WI38 (cell line): Measurements from ENCODE around the gene WDR37.

Experiments
- H3K4me3 ChIP-seq: 2 replicates; pipeline ENCODE4 v1.5.1; 2011; ENCODE audit warnings: low read depth, mild to moderate bottlenecking, control low read depth, low read length
- TF ChIP-seq, protein P1 (sequence below): IDR thresholded peaks from 2 replicates; pipeline ENCODE4 v1.5.1; 2012; ENCODE audit warnings: low read depth, mild to moderate bottlenecking, control low read depth, low read length

Gene WDR37

DNA sequence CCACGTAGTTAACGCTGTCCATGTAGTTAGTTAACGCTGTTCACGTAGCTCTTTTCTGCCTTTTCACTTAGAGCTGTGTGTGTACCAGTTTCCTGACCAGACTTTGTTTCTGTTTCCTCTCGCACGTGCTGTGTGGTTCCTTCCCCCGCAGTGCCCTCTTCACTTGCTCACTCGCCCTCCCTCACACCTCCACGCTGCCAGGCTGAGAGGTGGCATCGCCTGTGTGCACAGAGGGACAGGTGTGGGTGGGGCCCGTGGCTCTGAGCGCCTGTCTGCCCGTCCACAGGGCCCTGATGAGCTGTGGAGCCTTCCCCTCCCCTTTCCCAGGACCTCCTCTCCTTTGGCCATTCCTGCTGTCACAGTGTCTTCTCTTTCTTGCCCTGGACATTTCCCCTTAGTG is 30.6 kb downstream of the WDR37 start:
- TF ChIP-seq, protein P1, sequence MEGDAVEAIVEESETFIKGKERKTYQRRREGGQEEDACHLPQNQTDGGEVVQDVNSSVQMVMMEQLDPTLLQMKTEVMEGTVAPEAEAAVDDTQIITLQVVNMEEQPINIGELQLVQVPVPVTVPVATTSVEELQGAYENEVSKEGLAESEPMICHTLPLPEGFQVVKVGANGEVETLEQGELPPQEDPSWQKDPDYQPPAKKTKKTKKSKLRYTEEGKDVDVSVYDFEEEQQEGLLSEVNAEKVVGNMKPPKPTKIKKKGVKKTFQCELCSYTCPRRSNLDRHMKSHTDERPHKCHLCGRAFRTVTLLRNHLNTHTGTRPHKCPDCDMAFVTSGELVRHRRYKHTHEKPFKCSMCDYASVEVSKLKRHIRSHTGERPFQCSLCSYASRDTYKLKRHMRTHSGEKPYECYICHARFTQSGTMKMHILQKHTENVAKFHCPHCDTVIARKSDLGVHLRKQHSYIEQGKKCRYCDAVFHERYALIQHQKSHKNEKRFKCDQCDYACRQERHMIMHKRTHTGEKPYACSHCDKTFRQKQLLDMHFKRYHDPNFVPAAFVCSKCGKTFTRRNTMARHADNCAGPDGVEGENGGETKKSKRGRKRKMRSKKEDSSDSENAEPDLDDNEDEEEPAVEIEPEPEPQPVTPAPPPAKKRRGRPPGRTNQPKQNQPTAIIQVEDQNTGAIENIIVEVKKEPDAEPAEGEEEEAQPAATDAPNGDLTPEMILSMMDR, result no peak
- no peak overlapping the region for H3K4me3 ChIP-seq

DNA sequence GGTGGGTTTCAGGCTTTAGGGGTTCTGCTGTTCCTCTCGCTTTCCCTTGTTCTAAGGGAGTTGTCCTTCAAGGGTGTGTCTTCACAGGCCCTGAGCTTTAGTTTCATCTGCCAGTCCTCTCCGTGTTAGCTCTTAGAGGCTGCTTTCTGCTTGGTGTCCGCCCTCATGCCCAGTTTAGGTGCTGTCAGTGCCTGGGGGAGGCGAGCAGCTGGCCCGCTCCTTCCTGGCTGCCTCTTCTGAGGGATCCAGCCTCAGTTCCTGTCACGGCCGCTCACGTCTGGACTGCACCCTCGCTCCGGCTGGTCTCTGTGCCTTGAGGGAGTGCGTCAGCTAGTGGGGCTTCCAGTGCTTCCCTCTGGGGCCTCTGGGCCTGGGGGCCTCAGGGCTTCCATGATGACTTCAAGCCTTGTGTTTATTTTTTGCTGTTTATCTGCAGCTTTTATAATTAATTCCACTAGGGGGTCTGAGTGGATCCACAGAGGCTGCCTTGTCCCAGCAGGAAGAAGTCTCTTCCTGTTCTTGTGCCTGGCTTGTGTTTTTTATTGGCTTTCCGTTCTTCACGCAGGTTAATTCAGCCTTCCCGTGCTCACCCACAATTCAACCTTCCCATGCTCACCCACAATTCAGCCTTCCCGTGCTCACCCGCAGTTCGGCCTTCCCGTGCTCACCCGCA is 33.0 kb downstream of the WDR37 start:
- H3K4me3 ChIP-seq, result no peak overlapping the region
- TF ChIP-seq, protein P1, result no peak

DNA sequence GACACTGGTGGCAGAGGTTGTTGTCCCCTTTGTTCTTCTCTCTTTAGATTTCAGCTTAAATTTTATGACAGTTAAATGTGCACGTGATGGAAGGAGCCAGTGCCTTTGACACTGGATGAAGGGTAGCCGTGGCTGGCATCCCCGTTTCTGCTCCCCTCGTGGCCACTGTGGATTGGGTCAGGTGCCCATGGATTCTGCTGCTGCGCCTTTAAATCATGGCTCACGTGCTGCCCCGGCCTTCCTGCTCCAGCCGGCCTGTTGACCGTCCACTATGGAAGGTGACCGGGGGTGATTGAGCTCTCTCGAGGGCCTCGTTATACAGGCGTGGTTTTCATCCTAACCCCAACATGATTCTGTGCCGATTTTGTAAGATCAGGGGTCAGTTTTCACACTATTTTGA is 34.5 kb downstream of the WDR37 start:
- TF ChIP-seq, protein P1, result no peak
- H3K4me3 ChIP-seq, result no peak overlapping the region

DNA sequence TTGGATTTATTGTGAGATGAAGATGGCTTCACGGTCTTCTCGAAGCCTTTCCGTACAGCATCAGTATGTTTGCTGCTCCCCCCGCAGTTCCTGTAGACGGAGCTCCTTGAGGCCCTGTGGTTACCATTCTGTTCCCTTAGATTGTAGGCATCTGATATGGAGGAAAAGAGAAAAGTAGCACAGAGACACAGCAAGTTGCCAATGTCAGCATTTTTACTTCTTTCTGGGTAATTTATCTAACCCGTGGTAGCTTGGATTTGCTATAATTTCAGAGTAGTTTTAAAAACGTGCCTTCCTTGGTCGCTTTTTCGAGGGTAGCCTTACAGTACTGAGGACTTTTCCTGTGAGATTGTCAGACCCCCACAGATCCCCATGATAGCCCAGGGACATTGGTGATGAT is 37.5 kb downstream of the WDR37 start:
- H3K4me3 ChIP-seq, result no peak overlapping the region
- TF ChIP-seq, protein P1, result no peak

DNA sequence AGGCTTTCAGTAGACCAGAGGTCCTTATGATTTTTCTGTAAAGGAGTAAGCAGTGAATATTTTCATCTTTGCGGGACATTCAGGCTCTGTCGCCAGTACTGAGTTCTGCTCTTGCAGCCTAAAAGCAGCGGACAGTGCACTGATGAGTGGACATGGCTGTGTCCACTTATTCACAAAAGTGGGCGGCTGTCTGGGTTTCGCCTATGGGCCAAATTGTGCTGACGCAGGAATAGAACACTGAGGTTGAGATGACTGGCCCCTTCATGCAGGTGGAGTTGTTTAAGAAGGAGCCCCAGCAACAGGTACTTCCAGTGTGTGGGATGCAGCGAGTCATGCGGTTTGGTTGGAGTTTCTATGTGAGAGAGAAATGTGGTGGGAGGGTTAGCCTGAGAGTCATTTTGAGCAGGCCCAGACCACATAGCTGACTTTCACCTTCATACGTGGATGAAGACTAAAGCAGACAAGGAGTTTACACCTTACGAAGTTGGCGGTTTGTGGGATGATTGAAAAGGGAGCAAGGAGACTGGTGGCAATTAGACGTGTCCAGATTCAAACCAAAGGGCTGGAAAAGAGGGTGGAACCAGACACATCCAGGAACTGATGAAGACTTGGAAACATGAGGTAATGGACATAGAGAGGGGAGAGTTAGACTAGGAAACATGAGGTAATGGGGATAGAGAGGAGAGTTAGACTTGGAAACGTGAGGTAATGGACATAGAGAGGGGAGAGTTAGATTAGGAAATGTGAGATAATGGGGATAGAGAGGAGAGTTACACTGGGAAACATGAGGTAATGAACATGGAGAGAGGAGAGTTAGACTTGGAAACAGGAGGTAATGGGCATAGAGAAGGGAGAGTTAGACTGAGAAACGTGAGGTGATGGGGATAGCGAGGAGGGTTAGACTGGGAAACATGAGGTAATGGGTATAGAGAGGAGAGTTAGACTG is 38.2 kb downstream of the WDR37 start:
- no peak overlapping the region for H3K4me3 ChIP-seq
- TF ChIP-seq, protein P1, result no peak

DNA sequence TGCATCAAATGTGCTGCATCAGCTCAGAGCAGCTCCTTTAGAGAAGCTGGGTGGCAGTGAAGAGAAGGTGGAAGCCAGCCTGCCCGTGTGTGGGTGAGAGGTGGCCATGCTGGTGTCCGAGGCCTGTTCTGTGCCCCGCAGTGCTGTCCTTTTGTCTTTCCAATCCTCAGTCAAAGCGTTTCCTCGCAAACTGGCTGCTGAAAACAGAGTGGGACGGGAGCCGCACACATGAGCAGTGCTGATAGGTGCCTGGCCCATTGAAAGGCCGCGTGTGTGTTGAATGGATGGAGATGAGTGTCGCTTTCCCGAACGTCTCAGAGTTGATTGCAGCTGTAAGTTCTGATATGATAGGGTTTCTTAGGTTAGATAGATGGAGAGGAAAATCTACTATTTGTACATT is 39.3 kb downstream of the WDR37 start:
- no peak overlapping the region for H3K4me3 ChIP-seq
- TF ChIP-seq, protein P1, result no peak

DNA sequence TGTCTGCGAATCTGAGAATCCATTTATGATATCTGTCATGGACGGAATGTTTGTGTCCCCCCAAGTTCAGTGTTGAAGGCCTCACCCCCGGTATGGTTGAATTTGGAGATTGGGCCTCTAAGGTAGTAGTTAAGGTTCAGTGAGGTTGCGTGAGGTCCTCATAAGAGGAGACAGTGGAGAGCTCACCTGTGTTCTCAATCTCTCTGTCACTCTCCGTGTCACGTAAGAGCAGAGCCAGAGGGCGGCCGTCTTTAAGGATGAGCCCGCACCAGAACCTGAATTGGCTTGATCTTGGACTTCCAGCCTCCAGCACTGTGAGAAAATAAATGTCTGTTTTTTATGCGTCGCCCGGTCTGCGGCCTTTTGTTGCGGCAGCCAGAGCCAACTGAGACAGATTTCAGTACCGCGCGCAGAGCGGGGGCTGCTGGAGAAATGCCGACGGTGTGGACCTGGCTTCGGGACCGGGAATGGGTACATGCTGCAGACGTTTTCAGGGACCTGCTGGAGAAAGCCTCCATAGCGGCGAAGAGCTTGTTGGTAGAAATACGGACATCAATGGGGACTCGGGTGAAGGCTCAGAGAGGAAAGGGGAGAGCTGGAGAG is 40.2 kb downstream of the WDR37 start:
- no peak overlapping the region for H3K4me3 ChIP-seq
- TF ChIP-seq, protein P1, result no peak
